Activated CD4-positive, alpha-beta T cell treated with anti-CD3 and anti-CD28 coated beads for 36 hours (primary cell): ENCODE data around the gene PTK6. TPM values are rescaled to one million over a fixed set of nuclear protein-coding genes. Genes with fewer than 3 reads are reported as not detected.

Experiments
- ATAC-seq: fragments of 200-7000 bp; cut with Tn5 transposase; one replicate; pipeline ENCODE4 v1.10.0; 2021; ENCODE audit warnings: mild to moderate bottlenecking, moderate library complexity
- CTCF ChIA-PET: fragments of 350-600 bp; sonication (Branson Sonifier 250); formaldehyde crosslinking; loops from one replicate; lab custom pipeline; 2021; ENCODE audit warnings: antibody characterized with exemption; lab: Charles Lee
- POLR2A ChIA-PET: fragments of 350-600 bp; sonication (Branson Sonifier 250); formaldehyde crosslinking; loops from one replicate; lab custom pipeline; 2021; ENCODE audit warnings: antibody characterized with exemption, inconsistent platforms; lab: Charles Lee
- DNase-seq: peaks from one replicate; pipeline ENCODE4 v3.0.0-alpha.2; 2020
- H3K27ac Mint-ChIP-seq: one replicate; pipeline ENCODE4 v1.8.0; 2021; ENCODE audit warnings: mixed read lengths
- H3K27me3 Mint-ChIP-seq: one replicate; pipeline ENCODE4 v1.8.0; 2021; ENCODE audit warnings: mixed read lengths
- H3K36me3 Mint-ChIP-seq: one replicate; pipeline ENCODE4 v1.8.0; 2021; ENCODE audit warnings: low read depth, mixed read lengths
- H3K4me1 Mint-ChIP-seq: one replicate; pipeline ENCODE4 v1.8.0; 2021; ENCODE audit warnings: mixed read lengths
- H3K4me3 Mint-ChIP-seq: one replicate; pipeline ENCODE4 v1.8.0; 2021; ENCODE audit warnings: mild to moderate bottlenecking, moderate library complexity, mixed read lengths
- H3K9me3 Mint-ChIP-seq: one replicate; pipeline ENCODE4 v1.8.0; 2021; ENCODE audit warnings: low read depth, mixed read lengths
- intact Hi-C, 2 experiments: fragments of 100-400 bp; cut with DNase I in 1 of 2; cut with micrococcal nuclease in 1 of 2; formaldehyde crosslinking; loops; one replicate each; pipeline versions ENCODE4 v1.14.2 to v1.15.1; 2022 to 2024; cut with DNase I, micrococcal nuclease
- total RNA-seq, 2 experiments: library from RNA; stranded (reverse); gene quantifications; one replicate each; pipeline ENCODE4 v1.2.3, GENCODE V29; 2021

PTK6 gene
- total RNA-seq: under 1 TPM; 0.25 to 0.48 TPM

GRCh38 chr20:63536997-63537524 lies at the start of gene PTK6:
Gene PTK6, minus strand, starts transcription at chr20:63537376. Its CDS starts 62 bp downstream, at chr20:63537314.
- Mint-ChIP-seq H3K4me3 (peak within 1 kb of the TSS; percentile 68), H3K36me3 (no peaks in the 10 kb centered on the region), H3K27ac (peak within 1 kb of the TSS; percentile 85), H3K9me3 (no peaks in the 10 kb centered on the region), H3K4me1 (peaks cover 8% of the 10 kb centered on the region), H3K27me3 (no peaks in the 10 kb centered on the region)
- intact Hi-C loops: loop anchor here (1.0 to 10.0 kb wide), 11 partner anchors 16 to 528 kb away; partner anchors contain the start of genes UCKL1 (in 2 of the 2), ABHD16B (in 1 of the 2), GMEB2 (in 1 of the 2) and PPDPF (in 1 of the 2)
- DNase-seq (peak; percentile 67), ATAC-seq (peak; percentile 13)
- POLR2A ChIA-PET: interaction anchor here (0.6 to 1.1 kb wide), 4 partner anchors 16 to 328 kb away, joined by 3 to 5 read pairs (median 4); partner anchors contain the start of gene TPD52L2
- CTCF ChIA-PET: interaction anchor here (0.6 to 3.2 kb wide), 21 partner anchors 10 to 502 kb away, joined by 3 to 21 read pairs (median 3); partner anchors contain the start of genes ARFRP1, FNDC11, PPDPF and TPD52L2

GRCh38 chr20:63586797-63587196 lies 49.6 kb upstream of the PTK6 start:
- H3K9me3 Mint-ChIP-seq: no peaks in the 10 kb centered on the region
- ATAC-seq: no peak
- H3K27ac Mint-ChIP-seq: no peak overlapping the region
- no peak for DNase-seq
- intact Hi-C loops: no loop called here
- ChIA-PET POLR2A (no interaction called here), CTCF (no interaction called here)
- no peak overlapping the region for H3K4me3 Mint-ChIP-seq
- peaks cover 18% of the 10 kb centered on the region for H3K36me3 Mint-ChIP-seq
- peaks cover 11% of the 10 kb centered on the region for H3K4me1 Mint-ChIP-seq
- H3K27me3 Mint-ChIP-seq: no peaks in the 10 kb centered on the region

- no peaks in the 10 kb centered on the region for H3K9me3 Mint-ChIP-seq
- H3K36me3 Mint-ChIP-seq: peaks cover 15% of the 10 kb centered on the region
- H3K4me3 Mint-ChIP-seq: no peak overlapping the region
- intact Hi-C loops: no loop called here
- ChIA-PET CTCF (no interaction called here), POLR2A (no interaction called here)
- no peak for ATAC-seq
- no peak for DNase-seq
- peaks cover 12% of the 10 kb centered on the region for H3K4me1 Mint-ChIP-seq
- no peak overlapping the region for H3K27ac Mint-ChIP-seq
- H3K27me3 Mint-ChIP-seq: no peaks in the 10 kb centered on the region
Observed at GRCh38 chr20:63585616-63586565, 48.7 kb upstream of the PTK6 start.

GRCh38 chr20:63582382-63583063 lies 45.3 kb upstream of the PTK6 start:
- DNase-seq (no peak), ATAC-seq (no peak)
- POLR2A ChIA-PET: interaction anchor here (0.6 kb wide), 1 partner anchor 62 kb away, joined by 3 read pairs; no protein-coding TSS in a partner anchor
- H3K4me3 Mint-ChIP-seq: no peak overlapping the region
- no peaks in the 10 kb centered on the region for H3K27me3 Mint-ChIP-seq
- H3K4me1 Mint-ChIP-seq: peaks cover 7% of the 10 kb centered on the region
- no peaks in the 10 kb centered on the region for H3K9me3 Mint-ChIP-seq
- peaks cover 6% of the 10 kb centered on the region for H3K36me3 Mint-ChIP-seq
- H3K27ac Mint-ChIP-seq: no peak overlapping the region
- intact Hi-C loops: loop anchor here (5.0 kb wide), 2 partner anchors 45 to 75 kb away; partner anchors contain the start of genes GMEB2 (in 1 of the 2) and RTEL1 (in 1 of the 2)
- CTCF ChIA-PET: interaction anchor here (0.6 to 1.2 kb wide), 8 partner anchors 14 to 391 kb away, joined by 3 to 4 read pairs (median 3); no protein-coding TSS in a partner anchor

DNA sequence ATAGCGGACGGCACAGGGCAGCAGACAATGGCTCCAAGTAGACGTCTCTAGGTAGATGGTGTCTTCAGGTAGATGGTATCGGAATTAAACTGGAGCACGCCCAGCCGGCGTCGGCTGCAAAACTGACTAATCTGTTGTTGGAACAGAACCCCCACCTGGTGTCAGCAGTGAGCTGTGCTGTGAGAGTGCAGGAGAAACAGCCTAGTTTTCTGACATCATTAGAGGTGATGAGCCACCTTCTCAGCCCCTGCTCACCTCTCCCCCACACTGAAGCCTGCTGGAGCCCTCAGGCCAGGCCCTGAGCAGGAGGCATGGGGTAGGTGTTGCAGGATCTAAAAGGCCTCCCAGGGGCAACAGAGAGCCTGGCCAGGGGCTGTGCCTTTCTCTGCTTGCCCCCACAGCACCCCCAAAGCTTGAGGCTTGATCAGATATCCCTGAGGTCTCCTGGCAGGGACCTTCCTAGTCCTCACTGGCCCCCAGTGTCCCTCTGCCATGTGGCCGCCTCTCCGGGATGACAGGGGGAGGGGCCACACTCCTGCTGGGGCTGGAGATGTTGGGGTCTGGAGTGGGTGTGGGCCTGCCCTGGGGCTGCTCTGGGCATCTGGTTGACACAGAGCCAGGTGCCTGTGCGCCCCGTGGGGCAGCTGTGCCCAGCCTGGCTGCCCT lies 43.8 kb upstream of the PTK6 start:
- H3K4me3 Mint-ChIP-seq: no peak overlapping the region
- H3K9me3 Mint-ChIP-seq: no peaks in the 10 kb centered on the region
- peaks cover 2% of the 10 kb centered on the region for H3K27me3 Mint-ChIP-seq
- intact Hi-C loops: loop anchor here (1.0 to 5.0 kb wide), 5 partner anchors 43 to 283 kb away; partner anchors contain the start of genes GMEB2 (in 1 of the 2) and RTEL1 (in 1 of the 2)
- peak; percentile 88 for DNase-seq
- peaks cover 4% of the 10 kb centered on the region for H3K4me1 Mint-ChIP-seq
- CTCF ChIA-PET: interaction anchor here (0.7 to 1.1 kb wide), 3 partner anchors 40 to 77 kb away, joined by 3 to 5 read pairs (median 3); partner anchors contain the start of gene RTEL1
- no peak overlapping the region for H3K27ac Mint-ChIP-seq
- POLR2A ChIA-PET: interaction anchor here (0.6 to 0.7 kb wide), 2 partner anchors 12 to 123 kb away, joined by 3 read pairs; no protein-coding TSS in a partner anchor
- no peaks in the 10 kb centered on the region for H3K36me3 Mint-ChIP-seq
- peak; percentile 100 for ATAC-seq

- POLR2A ChIA-PET: no interaction called here
- no peak for ATAC-seq
- Mint-ChIP-seq H3K27ac (no peak overlapping the region), H3K36me3 (no peaks in the 10 kb centered on the region), H3K4me3 (no peak overlapping the region), H3K4me1 (peaks cover 4% of the 10 kb centered on the region), H3K9me3 (no peaks in the 10 kb centered on the region), H3K27me3 (peaks cover 2% of the 10 kb centered on the region)
- DNase-seq: no peak
- CTCF ChIA-PET: no interaction called here
- intact Hi-C loops: no loop called here
Observed at GRCh38 chr20:63579017-63579694, 42.0 kb upstream of the PTK6 start.

DNA sequence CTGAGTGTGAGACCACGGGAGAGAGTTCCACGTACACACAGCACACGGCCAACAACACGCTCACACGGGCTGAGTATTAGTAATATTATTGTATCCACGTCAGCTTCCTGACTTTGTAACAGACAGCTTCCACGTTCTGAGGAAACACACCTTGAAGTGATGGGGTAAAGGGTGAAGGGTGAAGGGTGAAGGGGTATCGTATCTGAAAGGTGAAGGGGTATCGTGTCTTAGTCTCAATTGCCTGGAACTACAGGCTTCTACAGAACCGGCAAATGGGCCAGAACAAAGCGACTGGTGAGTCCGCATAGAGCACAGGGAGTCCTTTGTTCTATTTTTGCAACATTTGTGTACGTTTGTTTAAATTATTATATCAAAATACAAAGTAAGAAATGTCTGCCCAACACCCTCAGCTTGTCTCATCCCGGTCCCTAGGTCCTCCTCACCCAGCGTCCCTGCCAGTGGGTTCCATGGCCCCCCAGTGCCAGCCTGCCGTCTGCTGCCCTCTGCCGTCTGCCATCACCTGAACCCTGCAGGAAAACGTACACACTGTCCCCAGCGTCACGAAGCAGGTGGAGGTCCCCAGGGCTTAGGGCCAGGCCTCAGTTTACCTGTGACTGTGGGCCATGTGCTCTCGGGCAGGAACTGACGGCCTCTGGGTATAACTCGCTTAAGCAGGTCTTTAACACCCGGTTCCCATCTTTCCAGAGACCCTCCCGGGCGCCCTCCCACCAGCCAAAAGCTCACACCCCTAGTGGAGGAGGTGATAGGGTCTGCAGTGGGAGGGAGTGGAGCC lies 41.2 kb upstream of the PTK6 start:
- Mint-ChIP-seq H3K27ac (no peak overlapping the region), H3K27me3 (peaks cover 2% of the 10 kb centered on the region), H3K9me3 (no peaks in the 10 kb centered on the region), H3K4me1 (peaks cover 4% of the 10 kb centered on the region), H3K36me3 (no peaks in the 10 kb centered on the region), H3K4me3 (no peak overlapping the region)
- intact Hi-C loops: no loop called here
- ChIA-PET POLR2A (no interaction called here), CTCF (no interaction called here)
- no peak for DNase-seq
- ATAC-seq: no peak

GRCh38 chr20:63577317-63577894 lies 40.2 kb upstream of the PTK6 start:
- H3K36me3 Mint-ChIP-seq: no peaks in the 10 kb centered on the region
- H3K4me1 Mint-ChIP-seq: peaks cover 4% of the 10 kb centered on the region
- ChIA-PET CTCF (interaction anchor here (0.6 kb wide), 1 partner anchor 56 kb away, joined by 3 read pairs; no protein-coding TSS in a partner anchor), POLR2A (no interaction called here)
- ATAC-seq (no peak), DNase-seq (no peak)
- peaks cover 2% of the 10 kb centered on the region for H3K27me3 Mint-ChIP-seq
- no peaks in the 10 kb centered on the region for H3K9me3 Mint-ChIP-seq
- H3K4me3 Mint-ChIP-seq: no peak overlapping the region
- intact Hi-C loops: no loop called here
- H3K27ac Mint-ChIP-seq: no peak overlapping the region

DNA sequence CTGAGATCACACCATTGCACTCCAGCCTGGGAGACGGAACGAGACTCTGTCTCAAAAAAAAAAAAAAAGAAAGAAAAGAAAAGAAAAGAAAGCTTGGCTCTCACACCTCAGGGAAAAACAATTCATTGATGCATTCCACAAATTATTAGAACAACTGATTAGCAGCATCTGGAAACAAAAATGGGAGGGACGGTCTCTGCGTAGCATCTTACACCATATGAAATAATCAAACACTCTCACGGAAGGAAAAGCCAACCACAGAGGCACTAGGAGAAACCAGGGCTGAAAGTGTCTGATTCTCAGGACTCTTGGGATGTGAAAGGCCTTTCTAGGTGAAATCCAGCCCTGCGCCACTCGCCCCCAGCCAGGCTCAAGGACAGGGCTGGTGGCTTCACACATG lies 39.1 kb upstream of the PTK6 start:
- no peaks in the 10 kb centered on the region for H3K36me3 Mint-ChIP-seq
- DNase-seq (no peak), ATAC-seq (no peak)
- intact Hi-C loops: no loop called here
- POLR2A ChIA-PET: no interaction called here
- H3K27me3 Mint-ChIP-seq: peaks cover 2% of the 10 kb centered on the region
- peaks cover 4% of the 10 kb centered on the region for H3K4me1 Mint-ChIP-seq
- CTCF ChIA-PET: interaction anchor here (0.6 kb wide), 1 partner anchor 375 kb away, joined by 5 read pairs; no protein-coding TSS in a partner anchor
- no peak overlapping the region for H3K27ac Mint-ChIP-seq
- no peaks in the 10 kb centered on the region for H3K9me3 Mint-ChIP-seq
- no peak overlapping the region for H3K4me3 Mint-ChIP-seq
